ENCODE measurements around the gene MDGA2.

The MDGA2 gene

GRCh38 chr14:47619392-47619791, 56.0 kb downstream of the MDGA2 start:
- DNase-seq = no peak

DNA sequence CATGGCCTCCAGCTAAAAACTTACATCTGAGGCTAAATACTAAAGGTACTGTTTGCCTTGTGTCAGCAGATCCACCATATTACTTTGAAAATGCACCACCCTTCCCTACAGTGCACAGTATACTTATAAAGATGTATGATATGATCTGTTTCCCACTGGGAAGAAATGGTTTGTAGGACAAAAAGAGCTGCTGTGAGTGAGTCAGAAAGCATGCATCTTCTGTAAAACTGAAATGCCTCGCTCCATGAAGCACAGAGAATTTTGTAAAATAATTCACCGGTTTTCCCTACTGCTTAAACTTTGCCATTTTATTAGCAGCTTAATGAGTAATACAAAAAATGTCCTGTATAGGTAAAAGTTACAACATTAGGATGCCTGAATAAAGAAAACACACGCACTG, 68.8 kb downstream of the MDGA2 start:
- no peak for DNase-seq

DNA sequence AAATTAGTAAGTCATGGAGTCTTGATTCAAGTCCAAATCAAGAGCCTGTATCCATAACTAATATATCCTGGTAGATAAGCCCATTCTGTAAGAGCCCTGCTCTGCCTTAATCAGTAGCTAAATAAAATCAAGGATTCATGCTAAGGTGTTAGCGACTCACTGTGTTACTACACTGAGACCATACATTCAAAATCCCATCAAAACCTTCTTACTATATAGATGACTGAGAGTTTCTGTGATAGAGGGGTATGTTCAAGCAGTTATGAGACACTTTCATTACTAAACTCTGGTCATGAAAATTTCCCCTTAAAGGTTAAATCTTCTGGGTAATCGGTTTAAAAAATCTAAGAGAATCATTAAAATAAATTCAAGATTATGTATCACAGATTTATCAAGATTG, 78.5 kb downstream of the MDGA2 start:
- DNase-seq = no peak

DNA sequence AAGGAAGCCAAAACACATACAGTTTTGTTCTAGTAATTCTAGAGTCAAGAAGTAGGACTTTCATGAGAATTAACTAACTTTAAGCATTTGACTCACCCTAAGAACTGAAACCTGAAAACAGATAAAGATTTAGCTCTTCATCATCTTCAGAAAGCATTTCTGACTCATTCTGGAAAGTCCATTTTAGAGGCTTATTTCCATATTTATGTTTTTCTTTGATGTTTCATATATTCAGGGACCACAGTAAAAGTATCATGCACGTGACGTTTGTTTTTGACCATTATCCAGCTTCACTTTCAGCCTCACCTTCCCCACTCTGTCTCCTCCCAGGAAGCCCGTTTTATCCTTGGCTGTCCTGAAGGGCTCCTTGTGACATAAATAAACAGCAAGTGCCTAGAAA, 79.2 kb downstream of the MDGA2 start:
- no peak for DNase-seq

DNA sequence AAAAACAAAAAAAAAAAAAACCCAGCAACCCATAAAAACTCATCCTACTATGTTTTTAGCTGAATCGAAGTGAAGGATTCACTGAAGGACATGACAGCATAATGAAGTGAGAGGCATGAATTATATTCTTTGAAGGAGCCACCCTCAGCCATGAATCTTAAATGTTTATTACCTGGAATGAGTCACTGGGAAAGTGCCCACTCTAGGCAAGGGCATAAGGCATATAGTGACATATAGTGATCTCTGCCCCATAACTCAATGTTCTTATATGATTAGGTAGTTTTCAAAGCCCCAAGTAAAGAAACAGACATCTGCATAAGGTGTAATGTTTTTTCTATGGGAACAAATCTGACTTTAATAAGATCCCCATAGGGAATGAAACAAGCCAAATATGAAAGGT, 79.9 kb downstream of the MDGA2 start:
- DNase-seq = no peak

DNA sequence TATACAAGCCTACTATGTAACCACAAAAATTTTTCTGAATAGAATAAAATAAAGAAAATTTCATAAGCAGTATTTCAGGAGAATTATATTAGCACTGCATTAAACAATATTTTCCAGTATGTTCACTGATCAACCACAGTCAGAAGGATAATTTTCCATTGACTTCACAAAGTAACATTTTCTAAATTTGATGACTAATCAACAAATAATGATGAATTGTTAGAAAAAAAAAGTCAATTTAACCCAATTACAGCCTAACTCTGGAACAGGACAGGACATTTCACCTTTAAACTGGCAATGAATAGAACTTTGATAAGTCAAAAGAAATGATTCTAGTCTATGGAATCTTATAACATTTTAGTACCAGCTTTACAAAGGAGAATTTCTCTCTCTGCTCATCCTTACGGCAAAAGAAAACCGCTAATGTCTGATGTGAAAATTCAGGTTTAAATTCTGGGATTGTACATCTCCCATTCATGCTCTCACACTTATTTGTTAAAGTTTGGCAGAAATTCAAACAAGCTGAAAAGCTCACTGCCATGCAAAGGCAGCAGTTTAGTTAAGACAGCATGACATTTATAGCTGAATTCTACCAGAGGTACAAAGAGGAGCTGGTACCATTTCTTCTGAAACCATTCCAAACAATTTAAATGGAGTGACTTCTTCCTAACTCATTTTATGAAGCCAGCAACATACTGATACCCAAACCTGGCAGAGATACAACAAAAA, 84.5 kb downstream of the MDGA2 start:
- DNase-seq = no peak

GRCh38 chr14:47585447-47585846, 90.0 kb downstream of the MDGA2 start:
- no peak for DNase-seq

GRCh38 chr14:47567273-47567672, 108.1 kb downstream of the MDGA2 start:
- no peak for DNase-seq

DNA sequence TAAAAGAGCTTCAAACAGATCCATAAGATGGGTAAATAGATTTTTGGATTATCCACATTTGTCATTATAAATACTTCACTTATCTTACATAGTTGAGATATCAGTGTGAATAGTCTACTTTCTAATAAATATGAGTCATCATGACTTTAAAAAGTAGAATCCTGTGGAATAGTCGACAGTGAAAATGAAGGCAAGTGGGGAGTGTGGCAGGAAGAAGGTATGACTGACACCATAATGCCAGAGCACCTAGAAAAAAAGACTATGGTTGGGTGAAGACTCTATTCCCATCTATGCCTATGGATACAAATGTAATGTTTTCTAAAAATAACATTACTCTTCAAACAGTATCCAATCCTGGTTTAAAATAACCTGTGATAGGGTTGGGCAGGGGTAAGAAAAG, 117.5 kb downstream of the MDGA2 start:
- DNase-seq = no peak

GRCh38 chr14:47555333-47555732, 120.1 kb downstream of the MDGA2 start:
- no peak for DNase-seq

DNA sequence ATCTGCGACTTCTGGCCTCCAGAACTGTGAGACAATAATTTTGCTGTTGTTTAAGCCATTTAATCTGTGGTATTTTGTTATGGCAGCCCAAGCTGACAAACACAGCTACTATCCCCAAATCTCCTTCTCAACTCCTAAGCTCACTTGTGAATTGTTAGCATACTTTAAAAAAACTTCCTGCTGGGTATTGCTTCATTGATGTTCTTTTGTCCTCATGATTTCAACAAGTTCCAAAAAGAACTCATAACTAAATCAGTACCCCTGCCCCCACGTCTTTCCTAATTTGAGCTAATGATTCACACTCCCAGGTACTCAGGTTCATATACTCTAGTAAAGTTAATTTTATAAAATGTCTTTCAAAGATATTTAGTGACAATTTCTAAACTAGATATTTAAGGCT, 125.5 kb downstream of the MDGA2 start:
- no peak for DNase-seq

DNA sequence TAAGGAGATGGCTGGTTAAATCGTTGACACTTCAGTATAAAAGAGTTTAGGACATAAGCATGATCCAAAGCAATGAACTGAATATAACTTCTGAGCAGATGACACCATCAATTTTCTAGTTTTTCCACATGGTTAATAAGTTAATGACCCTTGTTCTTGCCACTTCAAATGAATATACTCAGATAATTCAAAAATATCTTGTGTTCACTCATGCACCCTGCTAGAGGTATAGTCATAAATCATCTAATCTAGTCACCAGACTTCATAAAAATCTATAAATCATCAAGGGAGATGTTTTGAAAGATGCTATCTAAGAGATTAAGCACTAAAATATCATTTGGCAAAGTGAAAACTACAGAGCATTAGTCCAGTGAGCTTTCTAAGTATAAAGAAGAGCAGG, 131.9 kb downstream of the MDGA2 start:
- no peak for DNase-seq

DNA sequence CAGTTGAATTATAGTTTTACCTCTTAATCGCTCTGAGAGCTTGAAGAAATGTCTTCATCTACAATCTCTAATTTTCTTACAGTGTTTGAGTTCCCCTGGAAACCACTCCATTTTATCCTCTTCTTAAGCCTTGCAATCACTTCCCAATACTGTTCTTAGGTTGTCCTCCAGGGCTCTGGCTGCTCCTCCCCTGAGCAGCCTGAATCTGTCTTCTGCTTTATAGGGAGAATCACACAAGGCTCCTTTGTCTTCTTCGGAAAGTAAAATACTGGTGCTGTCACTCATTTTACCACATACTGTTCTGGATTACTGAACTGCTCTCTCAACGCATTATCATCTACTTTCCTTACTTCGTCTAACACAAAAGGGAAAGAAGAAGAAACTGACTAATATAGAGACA, 133.7 kb downstream of the MDGA2 start:
- DNase-seq = no peak

GRCh38 chr14:47539031-47539461, 136.4 kb downstream of the MDGA2 start:
- DNase-seq = no peak

DNA sequence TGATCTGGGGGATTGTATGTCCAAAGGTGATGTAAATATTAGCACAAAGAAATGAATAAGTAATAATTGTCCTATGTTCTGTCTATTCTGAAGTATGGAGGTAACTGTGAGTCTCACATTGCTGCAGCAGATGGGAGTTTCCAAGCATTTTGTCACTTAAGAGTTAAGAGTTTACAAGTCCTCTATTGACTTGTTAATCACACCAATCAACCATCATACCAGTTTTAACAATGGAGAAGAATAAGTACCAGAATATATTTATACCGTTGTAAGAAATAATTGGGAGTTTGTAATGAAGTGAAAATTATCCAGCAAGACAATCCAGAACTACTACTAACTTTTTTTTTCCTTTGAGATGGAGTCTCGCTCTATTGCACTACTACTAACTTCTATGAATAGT, 139.1 kb downstream of the MDGA2 start:
- DNase-seq = no peak

DNA sequence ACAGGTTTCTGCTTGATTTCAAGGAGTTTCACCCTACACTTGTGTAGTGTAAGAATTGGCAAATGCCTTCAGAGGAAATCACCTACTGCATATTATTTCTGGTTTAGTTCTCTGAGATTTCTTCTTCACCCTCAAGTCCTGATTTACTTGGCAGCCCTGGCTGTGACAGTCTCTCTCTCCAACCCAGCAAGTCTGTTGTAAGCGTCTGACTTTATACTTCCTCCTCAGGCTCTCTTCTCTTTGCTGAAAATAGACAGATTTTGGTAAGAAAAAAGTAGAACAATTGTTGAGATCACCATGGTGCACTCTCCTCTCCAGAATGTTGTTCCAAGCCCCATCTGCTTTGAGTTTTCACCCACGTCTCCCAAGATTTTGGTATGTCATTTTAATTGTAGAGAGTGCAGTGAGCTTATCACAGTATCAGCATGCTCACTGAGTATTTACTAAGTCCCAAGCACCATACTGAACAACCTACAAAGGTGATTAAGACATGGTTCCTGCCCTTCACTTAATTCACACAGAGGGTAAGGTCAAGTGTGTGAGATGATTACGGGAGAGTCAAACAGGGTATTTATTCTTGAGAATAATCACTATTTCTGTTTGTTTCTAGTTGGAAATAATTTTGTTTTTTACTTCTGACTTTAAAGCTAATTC, 148.7 kb downstream of the MDGA2 start:
- no peak for DNase-seq

- no peak for DNase-seq
Observed at GRCh38 chr14:47524524-47524923, 150.9 kb downstream of the MDGA2 start.

GRCh38 chr14:47520382-47520781, 155.0 kb downstream of the MDGA2 start:
- DNase-seq = no peak

- no peak for DNase-seq
Observed at GRCh38 chr14:47511829-47512228, 163.6 kb downstream of the MDGA2 start.

DNA sequence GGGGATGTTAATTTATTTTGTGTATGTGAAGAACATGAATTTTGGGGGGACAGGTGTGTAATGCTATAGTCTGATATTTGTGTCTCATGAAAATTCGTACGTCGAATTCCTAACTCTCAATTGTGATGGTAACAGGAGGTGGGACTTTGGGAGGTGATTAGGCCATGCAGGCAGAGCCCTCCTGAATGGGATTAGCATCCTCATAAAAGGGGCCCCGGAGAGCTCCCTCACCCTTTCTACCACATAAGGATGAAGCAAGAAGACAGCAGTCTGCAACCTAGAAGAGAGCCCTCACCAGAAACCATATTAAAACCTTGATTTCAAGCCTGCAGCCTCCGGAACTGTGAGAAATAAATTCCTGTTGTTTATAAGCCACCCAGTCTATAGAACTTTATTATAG, 165.4 kb downstream of the MDGA2 start:
- DNase-seq = no peak

DNA sequence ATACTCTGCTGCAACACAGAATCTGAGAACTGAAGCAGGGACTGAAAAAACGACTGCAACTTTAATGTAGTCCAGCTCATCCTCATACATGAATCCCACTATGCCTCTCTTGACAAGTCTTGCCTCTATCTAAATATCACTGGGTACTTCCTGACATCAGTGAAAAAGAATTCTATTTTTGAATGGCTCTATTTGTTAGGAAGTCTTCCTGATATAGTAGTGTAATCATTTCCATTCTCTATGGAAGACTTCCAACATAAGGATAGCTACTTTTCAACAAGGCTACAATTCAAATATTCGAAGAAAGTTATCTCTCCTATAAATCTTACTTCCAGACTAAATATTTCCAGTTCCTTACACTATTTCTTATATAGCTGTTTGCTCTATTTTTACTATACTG, 167.5 kb downstream of the MDGA2 start:
- no peak for DNase-seq

DNA sequence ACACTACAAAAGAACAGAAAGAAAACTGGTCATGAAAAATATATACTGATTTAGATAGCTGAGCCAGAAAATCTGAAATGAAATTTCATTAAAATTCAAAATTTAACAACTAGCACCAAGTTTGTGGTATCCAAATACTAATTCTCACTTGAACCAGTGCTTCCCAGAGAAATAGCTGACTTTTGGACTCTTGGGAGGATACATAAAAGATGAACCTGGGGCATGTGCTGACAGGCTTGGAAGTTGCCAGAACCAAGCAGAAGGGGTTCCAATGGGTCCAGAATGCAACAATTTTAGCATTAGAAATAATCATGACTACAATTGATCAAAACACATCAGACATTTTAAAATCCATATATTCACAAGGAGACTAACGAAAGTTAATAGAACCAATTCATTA, 175.0 kb downstream of the MDGA2 start:
- DNase-seq = no peak

- no peak for DNase-seq
Observed at GRCh38 chr14:47490766-47491165, 184.6 kb downstream of the MDGA2 start.

- no peak for DNase-seq
Observed at GRCh38 chr14:47490353-47490752, 185.1 kb downstream of the MDGA2 start.

DNA sequence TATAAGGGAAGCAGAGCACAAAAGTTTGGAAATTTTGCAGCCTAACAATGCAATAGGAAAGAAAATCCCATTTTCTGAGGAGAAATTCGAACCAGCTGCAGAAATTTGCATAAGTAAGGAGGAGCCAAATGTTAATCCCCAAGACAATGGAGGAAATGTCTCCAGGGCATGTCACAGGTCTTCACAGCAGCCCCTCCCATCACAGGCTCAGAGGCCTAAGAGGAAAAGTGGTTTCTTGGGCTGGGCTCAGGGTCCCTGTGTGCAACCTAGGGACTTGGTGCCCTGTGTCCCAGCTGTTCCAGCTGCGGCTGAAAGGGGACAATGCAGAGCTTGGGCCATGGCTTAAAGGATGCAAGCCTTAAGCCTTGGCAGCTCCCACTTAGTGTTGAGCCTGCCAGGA, 190.0 kb downstream of the MDGA2 start:
- no peak for DNase-seq
